ENCODE data around the gene ZBTB42.

The ZBTB42 gene

DNA sequence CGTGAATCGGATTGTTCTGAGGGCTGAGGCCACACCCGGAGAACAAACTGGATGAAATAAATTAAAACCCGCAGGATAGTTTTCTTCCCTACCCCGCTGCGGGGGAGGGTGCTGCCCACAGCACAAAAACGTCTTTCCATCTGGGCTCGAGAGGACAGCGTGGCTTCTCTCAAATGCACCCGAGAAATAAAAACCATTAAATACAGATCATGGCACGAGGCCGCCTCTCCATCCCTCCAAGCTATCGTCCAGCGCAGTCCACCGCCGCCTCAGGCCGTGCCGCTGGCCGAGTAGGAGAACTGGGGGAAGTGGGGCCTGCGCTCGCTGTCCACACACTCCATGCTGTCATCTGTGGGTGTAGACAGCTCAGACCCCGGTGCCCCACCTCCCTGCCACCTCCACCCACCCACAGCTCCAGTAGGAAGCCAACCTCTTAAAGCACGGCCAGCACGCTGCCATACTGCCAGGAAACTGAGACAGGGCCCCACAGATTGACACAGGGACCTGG, 30.8 kb upstream of the ZBTB42 start:
- no peak overlapping the region for H3K4me3 ChIP-seq (ENCODE audit: low read depth, low read length)
- no peak for DNase-seq (ENCODE audit: low read depth)
- no peak for TF ChIP-seq CTCF (IDR thresholded peaks at IDR 0.05; ENCODE audit: control insufficient read depth, extremely low read depth, insufficient read depth)

GRCh38 chr14:104770851-104771272, 30.0 kb upstream of the ZBTB42 start:
- no peak overlapping the region for H3K4me3 ChIP-seq (ENCODE audit: low read depth, low read length)
- no peak for DNase-seq (ENCODE audit: low read depth)
- TF ChIP-seq CTCF (IDR thresholded peaks at IDR 0.05; ENCODE audit: control insufficient read depth, extremely low read depth, insufficient read depth) = 0 out of 2 replicates have a peak, but pooled peaks have one; percentile 11

GRCh38 chr14:104771374-104771773, 29.5 kb upstream of the ZBTB42 start:
- TF ChIP-seq CTCF (IDR thresholded peaks at IDR 0.05; ENCODE audit: control insufficient read depth, extremely low read depth, insufficient read depth) = no peak
- no peak overlapping the region for H3K4me3 ChIP-seq (ENCODE audit: low read depth, low read length)
- no peak for DNase-seq (ENCODE audit: low read depth)

DNA sequence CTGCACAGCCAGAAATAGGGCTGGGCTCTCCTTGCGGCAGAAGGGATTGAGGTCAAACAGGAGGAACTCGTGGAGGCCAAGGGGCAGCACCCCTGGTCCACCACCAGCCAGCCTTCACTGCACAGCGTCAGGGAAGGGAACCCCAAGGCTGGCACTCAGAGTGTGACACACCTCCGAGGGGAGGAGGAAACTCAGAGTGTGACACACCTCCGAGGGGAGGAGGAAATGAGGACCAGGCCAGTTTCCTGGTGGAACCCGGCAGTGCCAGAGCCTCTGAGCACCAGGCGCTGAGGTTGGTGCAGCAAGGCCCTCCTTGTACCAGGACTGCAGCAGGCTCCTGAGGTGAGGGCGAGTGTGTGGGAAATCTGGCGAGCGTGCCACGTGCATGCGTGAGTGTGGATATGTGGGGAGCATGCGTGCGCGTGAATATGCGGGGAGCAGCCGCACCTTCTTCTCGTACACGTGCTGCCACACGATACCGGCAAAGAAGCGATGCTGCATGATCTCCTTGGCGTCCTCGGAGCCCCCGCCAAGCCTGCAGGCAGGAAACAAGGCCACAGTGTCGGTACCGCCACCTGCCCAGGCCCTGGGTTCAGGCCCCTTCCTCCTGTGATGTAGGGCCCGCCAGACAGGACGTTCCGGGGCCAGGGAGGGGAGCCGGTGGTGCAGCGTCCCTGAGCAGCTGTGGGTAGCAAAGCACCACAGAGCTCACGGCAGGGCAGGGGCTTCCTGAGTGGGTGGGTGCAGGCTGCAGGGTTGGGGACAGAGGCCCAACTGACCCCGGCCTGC, 28.8 kb upstream of the ZBTB42 start:
- TF ChIP-seq CTCF (IDR thresholded peaks at IDR 0.05; ENCODE audit: control insufficient read depth, extremely low read depth, insufficient read depth) = no peak
- no peak overlapping the region for H3K4me3 ChIP-seq (ENCODE audit: low read depth, low read length)
- no peak for DNase-seq (ENCODE audit: low read depth)

DNA sequence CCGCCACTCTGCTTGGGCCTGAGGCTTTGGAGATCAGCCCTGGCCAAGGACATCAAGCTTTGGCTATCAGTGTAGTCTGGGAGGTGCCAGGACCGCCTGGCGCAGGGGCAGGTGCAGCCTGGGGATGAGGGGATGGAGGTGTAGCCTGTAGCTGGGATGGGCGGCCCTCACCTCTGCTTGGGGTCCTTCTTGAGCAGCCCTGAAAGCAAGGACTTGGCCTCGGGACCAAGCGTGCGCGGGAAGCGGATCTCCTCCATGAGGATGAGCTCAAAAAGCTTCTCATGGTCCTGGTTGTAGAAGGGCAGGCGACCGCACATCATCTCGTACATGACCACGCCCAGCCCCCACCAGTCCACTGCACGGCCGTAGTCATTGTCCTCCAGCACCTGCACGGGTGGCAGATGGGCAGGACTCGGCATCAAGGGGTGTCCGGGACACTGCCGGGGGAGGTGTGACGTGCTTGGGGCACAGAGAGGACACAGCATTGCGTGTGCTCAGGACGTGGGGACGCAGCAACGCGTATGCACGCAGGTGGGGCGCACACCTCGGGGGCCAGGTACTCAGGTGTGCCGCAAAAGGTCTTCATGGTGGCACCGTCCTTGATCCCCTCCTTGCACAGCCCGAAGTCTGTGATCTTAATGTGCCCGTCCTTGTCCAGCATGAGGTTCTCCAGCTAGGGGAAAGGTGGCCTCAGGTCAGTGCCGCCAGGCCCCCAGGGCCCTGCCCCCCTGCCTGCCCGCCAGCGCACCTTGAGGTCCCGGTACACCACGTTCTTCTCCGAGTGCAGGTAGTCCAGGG, 28.0 kb upstream of the ZBTB42 start:
- no peak overlapping the region for H3K4me3 ChIP-seq (ENCODE audit: low read depth, low read length)
- DNase-seq (ENCODE audit: low read depth) = no peak
- TF ChIP-seq CTCF (IDR thresholded peaks at IDR 0.05; ENCODE audit: control insufficient read depth, extremely low read depth, insufficient read depth) = no peak

- TF ChIP-seq CTCF (IDR thresholded peaks at IDR 0.05; ENCODE audit: control insufficient read depth, extremely low read depth, insufficient read depth) = no peak
- DNase-seq (ENCODE audit: low read depth) = no peak
- no peak overlapping the region for H3K4me3 ChIP-seq (ENCODE audit: low read depth, low read length)
Measured at GRCh38 chr14:104773505-104774452, 27.1 kb upstream of the ZBTB42 start.

All from LNCaP clone FGC (cell line).